Measurements from ENCODE around the gene ZCCHC7.
"Not testable (repeated sequence)": the region's sequence is repeated elsewhere in the genome, so short reads cannot be mapped to it uniquely, and the experiment has no call there.

DNA sequence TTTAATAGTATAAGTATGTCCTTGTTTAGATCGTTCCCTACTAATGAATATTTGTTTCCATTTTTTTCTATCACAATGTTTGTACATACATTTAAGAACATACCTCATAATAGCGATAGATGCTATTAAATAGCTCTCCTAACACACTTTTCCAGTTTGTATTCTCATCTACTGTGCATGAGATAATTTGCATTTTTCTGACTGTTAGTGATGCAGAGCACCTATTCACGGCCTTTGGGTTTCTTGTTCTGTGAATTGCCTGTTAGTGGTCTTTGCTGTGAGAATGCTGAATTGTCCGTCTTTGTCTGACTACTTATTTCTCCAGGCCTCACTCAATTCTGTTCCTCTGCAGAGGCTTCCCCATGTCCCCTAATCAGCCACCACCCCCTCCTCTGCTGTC is 5.9 kb upstream of the ZCCHC7 start:
- TF ChIP-seq, protein P1, sequence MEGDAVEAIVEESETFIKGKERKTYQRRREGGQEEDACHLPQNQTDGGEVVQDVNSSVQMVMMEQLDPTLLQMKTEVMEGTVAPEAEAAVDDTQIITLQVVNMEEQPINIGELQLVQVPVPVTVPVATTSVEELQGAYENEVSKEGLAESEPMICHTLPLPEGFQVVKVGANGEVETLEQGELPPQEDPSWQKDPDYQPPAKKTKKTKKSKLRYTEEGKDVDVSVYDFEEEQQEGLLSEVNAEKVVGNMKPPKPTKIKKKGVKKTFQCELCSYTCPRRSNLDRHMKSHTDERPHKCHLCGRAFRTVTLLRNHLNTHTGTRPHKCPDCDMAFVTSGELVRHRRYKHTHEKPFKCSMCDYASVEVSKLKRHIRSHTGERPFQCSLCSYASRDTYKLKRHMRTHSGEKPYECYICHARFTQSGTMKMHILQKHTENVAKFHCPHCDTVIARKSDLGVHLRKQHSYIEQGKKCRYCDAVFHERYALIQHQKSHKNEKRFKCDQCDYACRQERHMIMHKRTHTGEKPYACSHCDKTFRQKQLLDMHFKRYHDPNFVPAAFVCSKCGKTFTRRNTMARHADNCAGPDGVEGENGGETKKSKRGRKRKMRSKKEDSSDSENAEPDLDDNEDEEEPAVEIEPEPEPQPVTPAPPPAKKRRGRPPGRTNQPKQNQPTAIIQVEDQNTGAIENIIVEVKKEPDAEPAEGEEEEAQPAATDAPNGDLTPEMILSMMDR (conservative IDR thresholded peaks at IDR 0.05 in 1 of 2, IDR thresholded peaks at IDR 0.05 in 1 of 2; ENCODE audit: extremely low read depth in 1 of 2, insufficient read depth in 1 of 2, low read depth in 1 of 2, low read length in 2 of 2): not testable (repeated sequence)
- TF ChIP-seq EZH2 (IDR thresholded peaks at IDR 0.05; ENCODE audit: borderline replicate concordance, low read length): not testable (repeated sequence)

All from mammary epithelial cell (primary cell).